GM12874 (cell line): ENCODE measurements around the gene AEN.

Experiments
- CTCF ChIP-seq: IDR thresholded peaks from 2 replicates; pipeline ENCODE4 v1.5.1; 2011; ENCODE audit warnings: low read depth, mild to moderate bottlenecking, control low read depth, low read length, moderate library complexity; ENCODE audit not compliant: insufficient read depth

The AEN gene

GRCh38 chr15:88649753-88650551, 28.8 kb downstream of the AEN start:
- TF ChIP-seq CTCF, result no peak

GRCh38 chr15:88650556-88650955, 29.4 kb downstream of the AEN start:
- no peak for TF ChIP-seq CTCF

DNA sequence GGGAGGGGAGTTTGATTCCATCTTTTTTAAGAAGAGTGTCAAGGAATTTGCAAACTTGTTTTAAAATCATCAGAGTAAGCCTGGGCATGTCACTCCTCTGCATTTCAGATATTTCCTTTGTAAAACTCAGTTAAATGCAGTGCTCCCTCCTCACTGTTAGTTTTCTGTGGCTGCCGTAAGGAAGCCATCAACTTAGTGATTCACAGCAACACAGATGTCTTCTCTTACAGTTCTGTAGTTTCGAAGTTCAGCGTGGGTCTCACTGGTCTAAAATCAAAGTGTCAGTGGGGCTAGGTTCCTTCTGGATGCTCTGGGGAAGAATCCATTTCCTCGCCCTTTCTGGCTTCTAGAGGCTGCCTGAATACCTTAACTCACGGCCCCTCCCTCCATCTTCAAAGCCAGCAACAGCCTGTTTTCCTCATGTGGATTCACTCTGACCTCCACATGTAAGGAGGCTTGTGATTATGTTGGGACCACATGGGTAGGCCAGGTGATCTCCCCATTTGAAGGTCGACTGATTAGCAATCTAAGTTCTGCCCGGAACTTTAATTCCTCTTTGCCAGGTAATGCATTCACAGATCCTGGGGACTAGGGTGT, 30.1 kb downstream of the AEN start:
- TF ChIP-seq CTCF, result no peak

DNA sequence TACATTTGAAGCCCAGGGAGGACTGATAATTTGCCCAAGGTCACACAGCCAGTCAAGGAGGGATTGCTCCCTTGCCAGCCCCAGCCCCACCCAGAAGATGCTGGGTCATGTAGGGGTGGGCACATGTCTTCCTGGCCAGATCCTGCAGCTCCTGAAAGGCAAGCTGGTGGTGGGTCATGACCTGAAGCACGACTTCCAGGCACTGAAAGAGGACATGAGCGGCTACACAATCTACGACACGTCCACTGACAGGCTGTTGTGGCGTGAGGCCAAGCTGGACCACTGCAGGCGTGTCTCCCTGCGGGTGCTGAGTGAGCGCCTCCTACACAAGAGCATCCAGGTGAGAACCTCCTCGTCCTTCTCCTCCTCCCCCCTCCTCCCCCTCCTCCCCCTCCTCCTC, 30.8 kb downstream of the AEN start:
- TF ChIP-seq CTCF, result no peak

DNA sequence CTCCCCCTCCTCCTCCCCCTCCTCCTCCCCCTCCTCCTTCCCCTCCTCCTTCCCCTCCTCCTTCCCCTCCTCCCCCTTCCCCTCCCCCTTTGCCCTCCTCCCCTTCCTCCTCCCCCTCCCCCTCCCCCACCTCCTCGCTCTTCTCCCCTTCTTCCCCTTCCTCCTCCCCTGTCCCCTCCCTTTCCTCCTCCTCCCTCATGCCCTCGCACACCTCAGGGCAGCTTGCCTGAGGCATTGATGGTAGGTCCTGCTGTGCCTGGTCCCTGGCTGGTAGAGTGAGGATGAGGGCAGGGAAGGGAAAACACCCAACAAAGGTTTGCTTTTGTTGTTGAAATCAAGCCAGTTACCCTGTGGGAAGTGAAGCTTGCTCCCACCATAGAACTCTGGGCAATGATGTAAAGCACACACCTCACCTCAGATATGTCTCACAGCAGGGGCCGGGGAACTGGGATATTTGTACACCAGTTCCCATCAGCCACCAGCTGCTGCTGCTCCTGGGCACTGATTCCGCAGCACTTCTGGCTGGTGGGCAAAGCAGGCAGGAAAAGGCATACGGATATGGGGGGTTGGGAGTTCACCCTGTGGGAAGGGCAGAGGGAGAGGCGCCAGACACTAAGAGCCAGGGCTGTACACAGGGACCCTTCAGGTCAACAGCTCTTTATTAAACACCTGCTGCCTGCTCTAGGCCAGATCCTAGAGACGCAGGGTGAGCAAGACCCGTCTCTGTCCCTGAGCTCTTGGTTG, 31.5 kb downstream of the AEN start:
- no peak for TF ChIP-seq CTCF

- TF ChIP-seq CTCF, result no peak
Observed at GRCh38 chr15:88653200-88654064, 32.3 kb downstream of the AEN start.
